Measurements from ENCODE around the gene PRSS57. TPM values are rescaled to one million over a fixed set of nuclear protein-coding genes. Genes with fewer than 3 reads are reported as not detected.
A peak's percentile ranks its signal among the peaks of the same experiment; 100 is the strongest.

The PRSS57 gene
- total and polyA plus RNA-seq, 2 of the 13 experiments (the other 11 are each of a cell fraction or from before 2014, with no cell fraction given): 0.12 TPM; not detected in 1

- TF ChIP-seq HNF1A (IDR thresholded peaks at IDR 0.05; ENCODE audit: low read depth): peak; percentile 49; the same call in 1 of the 2 replicates
- TF ChIP-seq HNF1A (CRISPR knock-in tag; IDR thresholded peaks at IDR 0.05; ENCODE audit: borderline replicate concordance): peak; percentile 30; the same call in 1 of the 2 replicates
- no peak for TF ChIP-seq GPN1 (CRISPR knock-in tag; IDR thresholded peaks at IDR 0.05; ENCODE audit: borderline replicate concordance)
- TF ChIP-seq ZNF143 (CRISPR knock-in tag; IDR thresholded peaks at IDR 0.05): peak; percentile 55
- no peak for TF ChIP-seq PRPF4 (IDR thresholded peaks at IDR 0.05; ENCODE audit: low read depth, low read length, poor library complexity, severe bottlenecking)
- TF ChIP-seq SNAPC5 (CRISPR knock-in tag; IDR thresholded peaks at IDR 0.05; ENCODE audit: borderline replicate concordance): no peak
- peak; percentile 86 for TF ChIP-seq RBM22 (optimal IDR thresholded peaks at IDR 0.05; ENCODE audit: low read length)
- no peak for TF ChIP-seq MAFK (conservative IDR thresholded peaks at IDR 0.05 in 1 of 2, IDR thresholded peaks at IDR 0.05 in 1 of 2; ENCODE audit: low read length in 2 of 2)
- no peak for TF ChIP-seq ZFP36L2 (CRISPR knock-in tag; IDR thresholded peaks at IDR 0.05)
- 0 out of 2 replicates have a peak, but pooled peaks have one; percentile 66 for TF ChIP-seq ZNF841 (CRISPR knock-in tag; IDR thresholded peaks at IDR 0.05; ENCODE audit: borderline replicate concordance)
- no peak for TF ChIP-seq ZFAT (CRISPR knock-in tag; conservative IDR thresholded peaks at IDR 0.05)
- TF ChIP-seq, protein P1, sequence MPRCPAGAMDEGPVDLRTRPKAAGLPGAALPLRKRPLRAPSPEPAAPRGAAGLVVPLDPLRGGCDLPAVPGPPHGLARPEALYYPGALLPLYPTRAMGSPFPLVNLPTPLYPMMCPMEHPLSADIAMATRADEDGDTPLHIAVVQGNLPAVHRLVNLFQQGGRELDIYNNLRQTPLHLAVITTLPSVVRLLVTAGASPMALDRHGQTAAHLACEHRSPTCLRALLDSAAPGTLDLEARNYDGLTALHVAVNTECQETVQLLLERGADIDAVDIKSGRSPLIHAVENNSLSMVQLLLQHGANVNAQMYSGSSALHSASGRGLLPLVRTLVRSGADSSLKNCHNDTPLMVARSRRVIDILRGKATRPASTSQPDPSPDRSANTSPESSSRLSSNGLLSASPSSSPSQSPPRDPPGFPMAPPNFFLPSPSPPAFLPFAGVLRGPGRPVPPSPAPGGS (CRISPR knock-in tag; IDR thresholded peaks at IDR 0.05): no peak; the same call in 1 of the 2 replicates
- TF ChIP-seq, protein P2, sequence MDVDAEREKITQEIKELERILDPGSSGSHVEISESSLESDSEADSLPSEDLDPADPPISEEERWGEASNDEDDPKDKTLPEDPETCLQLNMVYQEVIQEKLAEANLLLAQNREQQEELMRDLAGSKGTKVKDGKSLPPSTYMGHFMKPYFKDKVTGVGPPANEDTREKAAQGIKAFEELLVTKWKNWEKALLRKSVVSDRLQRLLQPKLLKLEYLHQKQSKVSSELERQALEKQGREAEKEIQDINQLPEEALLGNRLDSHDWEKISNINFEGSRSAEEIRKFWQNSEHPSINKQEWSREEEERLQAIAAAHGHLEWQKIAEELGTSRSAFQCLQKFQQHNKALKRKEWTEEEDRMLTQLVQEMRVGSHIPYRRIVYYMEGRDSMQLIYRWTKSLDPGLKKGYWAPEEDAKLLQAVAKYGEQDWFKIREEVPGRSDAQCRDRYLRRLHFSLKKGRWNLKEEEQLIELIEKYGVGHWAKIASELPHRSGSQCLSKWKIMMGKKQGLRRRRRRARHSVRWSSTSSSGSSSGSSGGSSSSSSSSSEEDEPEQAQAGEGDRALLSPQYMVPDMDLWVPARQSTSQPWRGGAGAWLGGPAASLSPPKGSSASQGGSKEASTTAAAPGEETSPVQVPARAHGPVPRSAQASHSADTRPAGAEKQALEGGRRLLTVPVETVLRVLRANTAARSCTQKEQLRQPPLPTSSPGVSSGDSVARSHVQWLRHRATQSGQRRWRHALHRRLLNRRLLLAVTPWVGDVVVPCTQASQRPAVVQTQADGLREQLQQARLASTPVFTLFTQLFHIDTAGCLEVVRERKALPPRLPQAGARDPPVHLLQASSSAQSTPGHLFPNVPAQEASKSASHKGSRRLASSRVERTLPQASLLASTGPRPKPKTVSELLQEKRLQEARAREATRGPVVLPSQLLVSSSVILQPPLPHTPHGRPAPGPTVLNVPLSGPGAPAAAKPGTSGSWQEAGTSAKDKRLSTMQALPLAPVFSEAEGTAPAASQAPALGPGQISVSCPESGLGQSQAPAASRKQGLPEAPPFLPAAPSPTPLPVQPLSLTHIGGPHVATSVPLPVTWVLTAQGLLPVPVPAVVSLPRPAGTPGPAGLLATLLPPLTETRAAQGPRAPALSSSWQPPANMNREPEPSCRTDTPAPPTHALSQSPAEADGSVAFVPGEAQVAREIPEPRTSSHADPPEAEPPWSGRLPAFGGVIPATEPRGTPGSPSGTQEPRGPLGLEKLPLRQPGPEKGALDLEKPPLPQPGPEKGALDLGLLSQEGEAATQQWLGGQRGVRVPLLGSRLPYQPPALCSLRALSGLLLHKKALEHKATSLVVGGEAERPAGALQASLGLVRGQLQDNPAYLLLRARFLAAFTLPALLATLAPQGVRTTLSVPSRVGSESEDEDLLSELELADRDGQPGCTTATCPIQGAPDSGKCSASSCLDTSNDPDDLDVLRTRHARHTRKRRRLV (CRISPR knock-in tag; IDR thresholded peaks at IDR 0.05): 0 out of 2 replicates have a peak, but pooled peaks have one; percentile 28
- TF ChIP-seq ZNF275 (CRISPR knock-in tag; IDR thresholded peaks at IDR 0.05; ENCODE audit: borderline replicate concordance): peak; percentile 55; the same call in 1 of the 2 replicates
- no peak for TF ChIP-seq NFRKB (IDR thresholded peaks at IDR 0.05)
- no peak; the same call in 1 of the 2 replicates for TF ChIP-seq FOXC1 (CRISPR knock-in tag; IDR thresholded peaks at IDR 0.05; ENCODE audit: borderline replicate concordance)
- TF ChIP-seq ZNF546 (CRISPR knock-in tag; conservative IDR thresholded peaks at IDR 0.05): no peak
These were observed 34.3 kb downstream of the PRSS57 start (continued) for GRCh38 chr19:660793-661426.

Data from HepG2 (cell line).